ENCODE data around the gene LRMDA.

DNA sequence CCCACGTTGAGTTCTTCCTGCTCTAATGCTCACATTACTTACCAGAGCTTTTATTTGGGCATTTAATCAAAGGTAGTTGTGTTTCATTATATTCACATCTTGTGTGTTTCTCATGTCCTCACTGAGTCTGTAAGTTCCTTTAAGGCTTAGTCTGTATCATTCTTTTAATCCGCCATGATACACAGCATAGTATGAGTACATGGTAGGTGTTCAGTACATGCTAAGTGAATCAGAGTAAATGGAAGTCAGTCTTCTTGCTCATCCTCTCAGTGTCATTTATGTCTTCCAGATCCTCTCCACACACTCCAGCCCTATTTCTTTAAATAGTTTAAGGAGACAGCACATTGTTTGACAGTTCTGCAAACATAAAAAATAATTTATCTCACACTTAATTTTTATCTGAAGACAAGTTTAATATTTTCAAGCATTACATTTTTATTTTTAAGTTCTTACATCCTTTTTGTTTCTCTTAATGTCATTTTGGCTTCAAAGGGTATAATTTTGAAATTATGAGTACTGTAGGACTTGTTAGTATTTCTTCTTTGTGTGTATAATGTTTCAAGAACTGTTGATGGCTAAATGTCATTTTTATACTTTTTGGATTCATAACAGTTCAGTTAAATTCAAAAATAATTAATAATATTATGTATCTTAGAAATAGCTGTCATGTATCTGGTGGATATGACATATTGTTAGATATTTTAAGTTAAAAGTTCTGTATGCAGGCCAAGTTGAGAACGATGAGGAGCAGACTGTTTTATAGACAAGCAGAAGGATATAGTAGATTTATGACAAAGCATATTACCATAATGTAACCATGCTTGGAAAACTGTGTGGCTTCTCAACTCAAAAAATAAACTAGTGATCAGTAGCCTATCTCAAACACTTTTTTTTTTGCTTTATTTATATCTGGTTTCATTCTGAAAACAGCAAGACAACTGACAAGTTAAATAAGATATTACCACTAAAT lies 342.7 kb downstream of the LRMDA start:
- TF ChIP-seq, protein P1, sequence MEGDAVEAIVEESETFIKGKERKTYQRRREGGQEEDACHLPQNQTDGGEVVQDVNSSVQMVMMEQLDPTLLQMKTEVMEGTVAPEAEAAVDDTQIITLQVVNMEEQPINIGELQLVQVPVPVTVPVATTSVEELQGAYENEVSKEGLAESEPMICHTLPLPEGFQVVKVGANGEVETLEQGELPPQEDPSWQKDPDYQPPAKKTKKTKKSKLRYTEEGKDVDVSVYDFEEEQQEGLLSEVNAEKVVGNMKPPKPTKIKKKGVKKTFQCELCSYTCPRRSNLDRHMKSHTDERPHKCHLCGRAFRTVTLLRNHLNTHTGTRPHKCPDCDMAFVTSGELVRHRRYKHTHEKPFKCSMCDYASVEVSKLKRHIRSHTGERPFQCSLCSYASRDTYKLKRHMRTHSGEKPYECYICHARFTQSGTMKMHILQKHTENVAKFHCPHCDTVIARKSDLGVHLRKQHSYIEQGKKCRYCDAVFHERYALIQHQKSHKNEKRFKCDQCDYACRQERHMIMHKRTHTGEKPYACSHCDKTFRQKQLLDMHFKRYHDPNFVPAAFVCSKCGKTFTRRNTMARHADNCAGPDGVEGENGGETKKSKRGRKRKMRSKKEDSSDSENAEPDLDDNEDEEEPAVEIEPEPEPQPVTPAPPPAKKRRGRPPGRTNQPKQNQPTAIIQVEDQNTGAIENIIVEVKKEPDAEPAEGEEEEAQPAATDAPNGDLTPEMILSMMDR (conservative IDR thresholded peaks at IDR 0.05; ENCODE audit: low read depth, low read length) = no peak
- TF ChIP-seq CHD1 (IDR thresholded peaks at IDR 0.05; ENCODE audit: low read depth, low read length) = no peak
- no peak for TF ChIP-seq NFE2L2 (IDR thresholded peaks at IDR 0.05; ENCODE audit: low read depth, low read length)
- no peak for TF ChIP-seq CEBPB (IDR thresholded peaks at IDR 0.05; ENCODE audit: low read depth, low read length)
- TF ChIP-seq POLR2A (IDR thresholded peaks at IDR 0.05; ENCODE audit: low read depth, low read length) = no peak
- TF ChIP-seq MXI1 (IDR thresholded peaks at IDR 0.05; ENCODE audit: borderline replicate concordance, low read depth, low read length) = no peak
- no peak for TF ChIP-seq FOS (IDR thresholded peaks at IDR 0.05; ENCODE audit: low read depth, low read length)
- no peak for TF ChIP-seq RAD21 (IDR thresholded peaks at IDR 0.05; ENCODE audit: low read length)

Measured in IMR-90 (cell line).